Measurements from ENCODE around the gene ACY1.

DNA sequence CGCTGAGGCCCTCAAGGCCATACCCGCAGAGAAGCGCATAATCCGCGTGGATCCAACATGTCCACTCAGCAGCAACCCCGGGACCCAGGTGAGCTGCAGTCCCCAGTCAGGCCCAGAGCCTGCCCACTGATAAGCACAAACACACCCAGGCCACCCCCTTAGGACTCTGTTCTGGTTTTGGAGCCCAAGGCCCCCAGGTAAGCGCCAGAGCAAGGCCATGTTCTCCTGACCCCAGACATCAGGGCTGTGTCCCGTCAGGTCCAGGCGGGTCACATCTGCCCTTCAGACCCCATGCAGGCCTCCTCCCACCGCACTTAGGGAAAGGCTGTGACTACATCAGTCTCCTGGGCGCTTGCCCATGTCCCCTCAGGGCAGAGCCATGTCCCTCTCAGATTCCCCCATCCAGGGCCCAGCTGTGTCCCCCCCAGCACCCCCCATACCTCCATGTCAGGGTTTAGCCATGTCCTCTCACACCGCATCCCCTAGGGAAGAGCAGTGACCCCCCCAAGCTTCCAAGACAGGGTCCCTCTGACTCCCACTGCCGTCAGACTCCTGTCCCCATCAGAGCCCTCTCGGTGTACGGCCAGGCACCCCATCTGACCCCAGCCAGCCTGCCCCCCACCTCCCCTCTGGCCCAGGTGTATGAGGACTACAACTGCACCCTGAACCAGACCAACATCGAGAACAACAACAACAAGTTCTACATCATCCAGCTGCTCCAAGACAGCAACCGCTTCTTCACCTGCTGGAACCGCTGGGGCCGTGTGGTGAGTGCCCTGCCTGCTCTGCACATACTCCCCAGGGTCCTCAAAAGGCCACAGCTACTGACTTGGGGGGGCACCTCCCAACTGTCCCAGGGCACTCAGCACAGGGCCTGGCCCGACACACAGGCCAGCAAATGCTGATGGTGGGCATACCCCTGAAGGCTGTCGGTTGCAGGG lies 39.6 kb upstream of the ACY1 start:
- TF ChIP-seq, protein P1, sequence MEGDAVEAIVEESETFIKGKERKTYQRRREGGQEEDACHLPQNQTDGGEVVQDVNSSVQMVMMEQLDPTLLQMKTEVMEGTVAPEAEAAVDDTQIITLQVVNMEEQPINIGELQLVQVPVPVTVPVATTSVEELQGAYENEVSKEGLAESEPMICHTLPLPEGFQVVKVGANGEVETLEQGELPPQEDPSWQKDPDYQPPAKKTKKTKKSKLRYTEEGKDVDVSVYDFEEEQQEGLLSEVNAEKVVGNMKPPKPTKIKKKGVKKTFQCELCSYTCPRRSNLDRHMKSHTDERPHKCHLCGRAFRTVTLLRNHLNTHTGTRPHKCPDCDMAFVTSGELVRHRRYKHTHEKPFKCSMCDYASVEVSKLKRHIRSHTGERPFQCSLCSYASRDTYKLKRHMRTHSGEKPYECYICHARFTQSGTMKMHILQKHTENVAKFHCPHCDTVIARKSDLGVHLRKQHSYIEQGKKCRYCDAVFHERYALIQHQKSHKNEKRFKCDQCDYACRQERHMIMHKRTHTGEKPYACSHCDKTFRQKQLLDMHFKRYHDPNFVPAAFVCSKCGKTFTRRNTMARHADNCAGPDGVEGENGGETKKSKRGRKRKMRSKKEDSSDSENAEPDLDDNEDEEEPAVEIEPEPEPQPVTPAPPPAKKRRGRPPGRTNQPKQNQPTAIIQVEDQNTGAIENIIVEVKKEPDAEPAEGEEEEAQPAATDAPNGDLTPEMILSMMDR (IDR thresholded peaks at IDR 0.05), result no peak
- TF ChIP-seq POLR2AphosphoS5 (IDR thresholded peaks at IDR 0.05; ENCODE audit: low read depth, low read length), result no peak
- no peak for TF ChIP-seq SIN3A (IDR thresholded peaks at IDR 0.05; ENCODE audit: borderline replicate concordance, insufficient read depth, low read depth, low read length)
- TF ChIP-seq, protein P2, sequence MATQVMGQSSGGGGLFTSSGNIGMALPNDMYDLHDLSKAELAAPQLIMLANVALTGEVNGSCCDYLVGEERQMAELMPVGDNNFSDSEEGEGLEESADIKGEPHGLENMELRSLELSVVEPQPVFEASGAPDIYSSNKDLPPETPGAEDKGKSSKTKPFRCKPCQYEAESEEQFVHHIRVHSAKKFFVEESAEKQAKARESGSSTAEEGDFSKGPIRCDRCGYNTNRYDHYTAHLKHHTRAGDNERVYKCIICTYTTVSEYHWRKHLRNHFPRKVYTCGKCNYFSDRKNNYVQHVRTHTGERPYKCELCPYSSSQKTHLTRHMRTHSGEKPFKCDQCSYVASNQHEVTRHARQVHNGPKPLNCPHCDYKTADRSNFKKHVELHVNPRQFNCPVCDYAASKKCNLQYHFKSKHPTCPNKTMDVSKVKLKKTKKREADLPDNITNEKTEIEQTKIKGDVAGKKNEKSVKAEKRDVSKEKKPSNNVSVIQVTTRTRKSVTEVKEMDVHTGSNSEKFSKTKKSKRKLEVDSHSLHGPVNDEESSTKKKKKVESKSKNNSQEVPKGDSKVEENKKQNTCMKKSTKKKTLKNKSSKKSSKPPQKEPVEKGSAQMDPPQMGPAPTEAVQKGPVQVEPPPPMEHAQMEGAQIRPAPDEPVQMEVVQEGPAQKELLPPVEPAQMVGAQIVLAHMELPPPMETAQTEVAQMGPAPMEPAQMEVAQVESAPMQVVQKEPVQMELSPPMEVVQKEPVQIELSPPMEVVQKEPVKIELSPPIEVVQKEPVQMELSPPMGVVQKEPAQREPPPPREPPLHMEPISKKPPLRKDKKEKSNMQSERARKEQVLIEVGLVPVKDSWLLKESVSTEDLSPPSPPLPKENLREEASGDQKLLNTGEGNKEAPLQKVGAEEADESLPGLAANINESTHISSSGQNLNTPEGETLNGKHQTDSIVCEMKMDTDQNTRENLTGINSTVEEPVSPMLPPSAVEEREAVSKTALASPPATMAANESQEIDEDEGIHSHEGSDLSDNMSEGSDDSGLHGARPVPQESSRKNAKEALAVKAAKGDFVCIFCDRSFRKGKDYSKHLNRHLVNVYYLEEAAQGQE (IDR thresholded peaks at IDR 0.05; ENCODE audit: insufficient read depth in 1 of 2, low read depth in 2 of 2, low read length in 1 of 2), result no peak

Data from Panc1 (cell line).